ENCODE results near the gene TASP1. TPM values are rescaled to one million over a fixed set of nuclear protein-coding genes. Genes with fewer than 3 reads are reported as not detected.

Gene TASP1
- total RNA-seq, 1 donor: 9.4 TPM

- H3K9me3 ChIP-seq (ENCODE audit: low read depth, low read length): no peaks in the 10 kb centered on the region
- no peak overlapping the region for H3K4me3 ChIP-seq (ENCODE audit: insufficient read depth, low read length)
- H3K36me3 ChIP-seq (ENCODE audit: insufficient read depth, low read length): no peaks in the 10 kb centered on the region
- no peak overlapping the region for H2AFZ ChIP-seq (ENCODE audit: low read length)
- H3K4me2 ChIP-seq (ENCODE audit: insufficient read depth, low read length): no peak overlapping the region
- no peaks in the 10 kb centered on the region for H3K27me3 ChIP-seq (ENCODE audit: insufficient read depth, low read length)
- DNase-seq (ENCODE audit: insufficient read length, low spot score, missing footprints): no peak
- no peaks in the 10 kb centered on the region for H3K79me2 ChIP-seq (ENCODE audit: insufficient read depth, low read length)
- no peaks in the 10 kb centered on the region for H4K20me1 ChIP-seq (ENCODE audit: insufficient read depth, low read length)
- no peak for TF ChIP-seq CTCF (IDR thresholded peaks at IDR 0.05; ENCODE audit: extremely low read depth, low read depth, low read length)
- no peaks in the 10 kb centered on the region for H3K4me1 ChIP-seq (ENCODE audit: insufficient read depth, low read length)
- no peak overlapping the region for H3K27ac ChIP-seq (ENCODE audit: low read depth, low read length)
These were observed 206.6 kb downstream of the TASP1 start for GRCh38 chr20:13432126-13432525.

DNA sequence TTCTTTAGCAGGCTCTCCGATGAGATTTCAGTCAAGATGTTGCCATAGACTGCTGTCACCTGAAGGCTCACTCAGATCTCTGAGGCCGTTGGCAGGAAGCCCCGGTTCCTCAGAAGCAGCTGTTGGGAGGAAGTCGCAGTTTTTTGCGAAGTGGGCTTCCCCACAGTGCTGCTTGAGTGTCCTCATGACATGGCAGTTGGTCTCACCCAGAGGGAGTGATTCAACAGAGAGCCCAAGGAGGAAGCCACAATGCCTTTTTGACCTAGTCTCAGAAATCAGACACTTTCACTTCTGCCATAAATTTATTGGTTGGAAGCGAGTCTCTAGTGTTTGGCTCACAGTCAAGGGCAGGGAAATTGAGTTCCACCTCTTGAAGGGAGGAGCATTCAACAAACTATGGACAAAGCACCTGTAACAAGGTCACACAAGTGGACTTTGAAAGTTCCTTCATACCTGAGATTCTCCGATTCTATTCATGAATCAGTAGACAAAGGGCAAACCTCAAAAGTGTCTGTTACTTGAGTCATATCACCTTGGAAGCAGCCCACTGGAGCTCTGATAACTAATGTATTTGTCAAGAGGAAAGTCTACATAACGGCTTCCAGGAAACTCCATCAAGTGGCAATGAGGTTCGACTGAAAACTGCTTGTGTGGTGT lies 208.3 kb downstream of the TASP1 start:
- Histone ChIP-seq H2AFZ (ENCODE audit: low read length) (no peak overlapping the region), H3K27me3 (ENCODE audit: insufficient read depth, low read length) (no peaks in the 10 kb centered on the region), H3K4me3 (ENCODE audit: insufficient read depth, low read length) (no peak overlapping the region), H3K4me2 (ENCODE audit: insufficient read depth, low read length) (no peak overlapping the region), H3K79me2 (ENCODE audit: insufficient read depth, low read length) (no peaks in the 10 kb centered on the region), H4K20me1 (ENCODE audit: insufficient read depth, low read length) (no peaks in the 10 kb centered on the region), H3K9me3 (ENCODE audit: low read depth, low read length) (no peaks in the 10 kb centered on the region), H3K27ac (ENCODE audit: low read depth, low read length) (no peak overlapping the region), H3K4me1 (ENCODE audit: insufficient read depth, low read length) (no peaks in the 10 kb centered on the region), H3K36me3 (ENCODE audit: insufficient read depth, low read length) (no peaks in the 10 kb centered on the region)
- no peak for DNase-seq (ENCODE audit: insufficient read length, low spot score, missing footprints)
- no peak for TF ChIP-seq CTCF (IDR thresholded peaks at IDR 0.05; ENCODE audit: extremely low read depth, low read depth, low read length)

DNA sequence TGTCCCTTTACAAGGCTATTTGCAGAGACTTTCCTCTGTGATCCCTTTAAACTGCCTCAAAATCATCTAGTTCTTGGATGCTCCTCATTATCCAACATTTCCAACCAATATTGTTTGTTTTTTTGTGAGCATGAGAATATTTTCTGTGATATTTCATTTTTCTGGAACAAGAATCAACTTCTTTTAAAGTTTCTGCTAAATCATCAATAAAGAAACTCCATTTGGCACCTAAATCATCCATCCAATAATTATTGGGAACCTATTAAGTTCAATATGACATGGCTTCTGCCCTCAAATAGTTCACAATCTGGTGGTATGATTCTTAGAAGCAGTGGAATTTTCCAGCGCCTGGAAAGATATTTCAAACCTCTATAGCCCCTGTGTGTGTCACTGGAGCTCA lies 210.0 kb downstream of the TASP1 start:
- TF ChIP-seq CTCF (IDR thresholded peaks at IDR 0.05; ENCODE audit: extremely low read depth, low read depth, low read length): no peak
- no peaks in the 10 kb centered on the region for H3K79me2 ChIP-seq (ENCODE audit: insufficient read depth, low read length)
- no peaks in the 10 kb centered on the region for H4K20me1 ChIP-seq (ENCODE audit: insufficient read depth, low read length)
- DNase-seq (ENCODE audit: insufficient read length, low spot score, missing footprints): no peak
- H3K9me3 ChIP-seq (ENCODE audit: low read depth, low read length): no peaks in the 10 kb centered on the region
- no peak overlapping the region for H3K27ac ChIP-seq (ENCODE audit: low read depth, low read length)
- no peaks in the 10 kb centered on the region for H3K27me3 ChIP-seq (ENCODE audit: insufficient read depth, low read length)
- no peak overlapping the region for H3K4me3 ChIP-seq (ENCODE audit: insufficient read depth, low read length)
- H3K4me1 ChIP-seq (ENCODE audit: insufficient read depth, low read length): no peaks in the 10 kb centered on the region
- H3K36me3 ChIP-seq (ENCODE audit: insufficient read depth, low read length): no peaks in the 10 kb centered on the region
- H2AFZ ChIP-seq (ENCODE audit: low read length): no peak overlapping the region
- no peak overlapping the region for H3K4me2 ChIP-seq (ENCODE audit: insufficient read depth, low read length)

- H3K27ac ChIP-seq (ENCODE audit: low read depth, low read length): no peak overlapping the region
- H4K20me1 ChIP-seq (ENCODE audit: insufficient read depth, low read length): no peaks in the 10 kb centered on the region
- DNase-seq (ENCODE audit: insufficient read length, low spot score, missing footprints): no peak
- TF ChIP-seq CTCF (IDR thresholded peaks at IDR 0.05; ENCODE audit: extremely low read depth, low read depth, low read length): no peak
- H3K9me3 ChIP-seq (ENCODE audit: low read depth, low read length): no peaks in the 10 kb centered on the region
- no peak overlapping the region for H3K4me2 ChIP-seq (ENCODE audit: insufficient read depth, low read length)
- H3K27me3 ChIP-seq (ENCODE audit: insufficient read depth, low read length): no peaks in the 10 kb centered on the region
- no peaks in the 10 kb centered on the region for H3K36me3 ChIP-seq (ENCODE audit: insufficient read depth, low read length)
- H2AFZ ChIP-seq (ENCODE audit: low read length): no peak overlapping the region
- no peaks in the 10 kb centered on the region for H3K79me2 ChIP-seq (ENCODE audit: insufficient read depth, low read length)
- H3K4me1 ChIP-seq (ENCODE audit: insufficient read depth, low read length): no peaks in the 10 kb centered on the region
- no peak overlapping the region for H3K4me3 ChIP-seq (ENCODE audit: insufficient read depth, low read length)
These were observed 211.9 kb downstream of the TASP1 start for GRCh38 chr20:13426870-13427269.

All from osteoblast (primary cell).